ENCODE results near the gene MARCHF7. TPM values are rescaled to one million over a fixed set of nuclear protein-coding genes. Genes with fewer than 3 reads are reported as not detected.

Gene MARCHF7
- total and polyA plus RNA-seq, 10 of the 15 experiments (the other 5 are each of a cell fraction or from before 2014, with no cell fraction given), result 39.4 to 111 (median 66.5) TPM

DNA sequence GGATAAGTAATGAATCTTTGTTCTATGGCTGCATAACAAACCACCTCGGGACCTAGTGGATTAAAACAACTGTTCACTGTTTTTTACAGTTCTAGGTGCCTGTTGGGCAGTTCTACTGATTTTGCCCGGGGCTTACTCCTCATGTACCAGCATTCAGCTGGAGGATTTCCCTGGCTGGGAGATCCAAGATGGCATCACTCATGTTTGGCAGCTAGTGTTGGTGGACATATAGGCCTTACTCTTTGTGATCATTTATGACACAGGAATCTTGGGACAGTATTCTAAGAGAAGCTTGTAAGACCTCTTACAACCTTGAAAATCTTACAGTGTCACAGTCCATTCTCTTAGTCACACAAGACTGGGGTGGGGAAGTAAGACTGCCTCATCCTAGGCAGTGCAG is 4.6 kb downstream of the MARCHF7 start:
- no TSS peak for BruUV-seq (replicated peaks)
- no peak overlapping the region for H2AFZ ChIP-seq (ENCODE audit: control insufficient read depth, low read depth, low read length)
- WGBS (ENCODE audit: insufficient coverage, insufficient replicate concordance, low lambda C conversion rate, missing lambda C conversion rate), result 98% methylated on average over 2 of the region's 2 CpGs
- ChIA-PET CTCF (interaction anchor here (1.1 to 1.4 kb wide), 3 partner anchors 10 to 223 kb away, joined by 3 to 10 read pairs (median 4); no protein-coding TSS in a partner anchor), POLR2A (no interaction called here), SMC1A (ENCODE audit: uncharacterized antibody, unreplicated experiment) (interaction anchor here (0.7 to 10.2 kb wide), 4 partner anchors 9 to 251 kb away, joined by 3 to 84 read pairs (median 5); no protein-coding TSS in a partner anchor), RAD21 (ENCODE audit: unreplicated experiment) (interaction anchor here (0.9 to 2.1 kb wide), 4 partner anchors 190 to 251 kb away, joined by 3 to 5 read pairs (median 4); no protein-coding TSS in a partner anchor)
- H3K4me1 ChIP-seq (ENCODE audit: control insufficient read depth, insufficient read depth, low read length), result peaks cover 3% of the 10 kb centered on the region; the same call in 1 of the 2 replicates
- no peaks in the 10 kb centered on the region for H3K27me3 ChIP-seq (replicated peaks in 1 of 2; ENCODE audit: control insufficient read depth in 2 of 2, insufficient read depth in 2 of 2, low read length in 1 of 2)
- intact Hi-C loops (cut with micrococcal nuclease; ENCODE audit: unreplicated experiment) (loop anchor here (10.0 kb wide), 2 partner anchors 312 to 512 kb away; no protein-coding TSS in a partner anchor), in situ Hi-C loops (cut with MboI) (no loop called here)
- H3K27ac ChIP-seq (ENCODE audit: control insufficient read depth, insufficient read depth), result no peak overlapping the region
- FAIRE-seq (no peak), DNase-seq (ENCODE audit: low read depth, low spot score) (no peak), ATAC-seq (no peak)
- H3K4me3 ChIP-seq, result peak overlapping the region; percentile 45
- H4K20me1 ChIP-seq (ENCODE audit: control insufficient read depth, insufficient read depth), result no peaks in the 10 kb centered on the region; the same call in 1 of the 2 replicates
- H3K79me2 ChIP-seq (ENCODE audit: control insufficient read depth, insufficient read depth, low read length), result peaks cover 96% of the 10 kb centered on the region
- peak overlapping the region; percentile 26; the same call in 1 of the 2 replicates for H3K4me2 ChIP-seq (ENCODE audit: control insufficient read depth, insufficient read depth)
- H3K36me3 ChIP-seq (ENCODE audit: control insufficient read depth in 2 of 2, insufficient read depth in 2 of 2, low read length in 1 of 2), result peaks cover 2 to 41% of the 10 kb centered on the region in 2 experiments
- no peak overlapping the region for H3K9ac ChIP-seq (ENCODE audit: control insufficient read depth, insufficient read depth, low read length)
- no peak for TF ChIP-seq ZSCAN29 (IDR thresholded peaks at IDR 0.05)
- TF ChIP-seq, protein P1, sequence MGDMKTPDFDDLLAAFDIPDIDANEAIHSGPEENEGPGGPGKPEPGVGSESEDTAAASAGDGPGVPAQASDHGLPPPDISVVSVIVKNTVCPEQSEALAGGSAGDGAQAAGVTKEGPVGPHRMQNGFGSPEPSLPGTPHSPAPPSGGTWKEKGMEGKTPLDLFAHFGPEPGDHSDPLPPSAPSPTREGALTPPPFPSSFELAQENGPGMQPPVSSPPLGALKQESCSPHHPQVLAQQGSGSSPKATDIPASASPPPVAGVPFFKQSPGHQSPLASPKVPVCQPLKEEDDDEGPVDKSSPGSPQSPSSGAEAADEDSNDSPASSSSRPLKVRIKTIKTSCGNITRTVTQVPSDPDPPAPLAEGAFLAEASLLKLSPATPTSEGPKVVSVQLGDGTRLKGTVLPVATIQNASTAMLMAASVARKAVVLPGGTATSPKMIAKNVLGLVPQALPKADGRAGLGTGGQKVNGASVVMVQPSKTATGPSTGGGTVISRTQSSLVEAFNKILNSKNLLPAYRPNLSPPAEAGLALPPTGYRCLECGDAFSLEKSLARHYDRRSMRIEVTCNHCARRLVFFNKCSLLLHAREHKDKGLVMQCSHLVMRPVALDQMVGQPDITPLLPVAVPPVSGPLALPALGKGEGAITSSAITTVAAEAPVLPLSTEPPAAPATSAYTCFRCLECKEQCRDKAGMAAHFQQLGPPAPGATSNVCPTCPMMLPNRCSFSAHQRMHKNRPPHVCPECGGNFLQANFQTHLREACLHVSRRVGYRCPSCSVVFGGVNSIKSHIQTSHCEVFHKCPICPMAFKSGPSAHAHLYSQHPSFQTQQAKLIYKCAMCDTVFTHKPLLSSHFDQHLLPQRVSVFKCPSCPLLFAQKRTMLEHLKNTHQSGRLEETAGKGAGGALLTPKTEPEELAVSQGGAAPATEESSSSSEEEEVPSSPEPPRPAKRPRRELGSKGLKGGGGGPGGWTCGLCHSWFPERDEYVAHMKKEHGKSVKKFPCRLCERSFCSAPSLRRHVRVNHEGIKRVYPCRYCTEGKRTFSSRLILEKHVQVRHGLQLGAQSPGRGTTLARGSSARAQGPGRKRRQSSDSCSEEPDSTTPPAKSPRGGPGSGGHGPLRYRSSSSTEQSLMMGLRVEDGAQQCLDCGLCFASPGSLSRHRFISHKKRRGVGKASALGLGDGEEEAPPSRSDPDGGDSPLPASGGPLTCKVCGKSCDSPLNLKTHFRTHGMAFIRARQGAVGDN (IDR thresholded peaks at IDR 0.05), result peak; percentile 35; the same call in 1 of the 2 replicates
- no peaks in the 10 kb centered on the region; the same call in 2 of the 3 replicates for H3K9me3 ChIP-seq (replicated peaks; ENCODE audit: control insufficient read depth, insufficient read depth, low read length)

Data from GM12878 (cell line).